IMR-90 (cell line): ENCODE results near the gene ADAMTS19. TPM values are rescaled to one million over a fixed set of nuclear protein-coding genes. Genes with fewer than 3 reads are reported as not detected.

Experiments
- ATAC-seq: fragments of 200-7000 bp; cut with Tn5 transposase; 2 replicates; pipeline ENCODE4 v1.9.1; 2020; ENCODE audit warnings: low read depth, mild to moderate bottlenecking, moderate library complexity
- BruUV-seq: library from RNA; stranded (reverse); fragments of 400-500 nt; replicated peaks from 2 replicates; lab custom pipeline; 2021; lab: Mats Ljungman, UMichigan
- CTCF ChIA-PET: fragments of 300-600 bp; formaldehyde crosslinking; extraction: SDS; loops from one replicate; lab custom pipeline; 2021; ENCODE audit warnings: antibody characterized with exemption; lab: Yijun Ruan, JAX
- POLR2A ChIA-PET: fragments of 300-600 bp; sonication (Branson Sonifier 250); formaldehyde crosslinking; loops from one replicate; lab custom pipeline; 2022; ENCODE audit warnings: antibody characterized with exemption; ENCODE audit not compliant: unreplicated experiment; lab: Charles Lee
- DNase-seq: peaks from one replicate; pipeline ENCODE4 v3.0.0; 2013
- H2AFZ ChIP-seq: replicated peaks from 2 replicates; pipeline ENCODE3; 2013; ENCODE audit warnings: low read length, mild to moderate bottlenecking; ENCODE audit not compliant: poor library complexity
- H2AK5ac ChIP-seq: 2 replicates; pipeline ENCODE4 v1.6.1; 2013; ENCODE audit warnings: low read depth, low read length, inconsistent platforms
- H2AK9ac ChIP-seq: replicated peaks from 2 replicates; pipeline ENCODE3; 2013; ENCODE audit warnings: mild to moderate bottlenecking, low read depth, low read length, moderate library complexity; ENCODE audit not compliant: poor library complexity
- H2BK120ac ChIP-seq: 2 replicates; pipeline ENCODE4 v1.6.1; 2013; ENCODE audit warnings: low read depth, low read length, inconsistent platforms
- H2BK15ac ChIP-seq: 3 replicates; pipeline ENCODE4 v1.6.1; 2013; ENCODE audit warnings: low read depth, low read length, inconsistent platforms
- H2BK20ac ChIP-seq: 2 replicates; pipeline ENCODE4 v1.6.1; 2013; ENCODE audit warnings: low read depth, mild to moderate bottlenecking, inconsistent platforms, low read length, moderate library complexity
- H2BK5ac ChIP-seq: 2 replicates; pipeline ENCODE4 v1.6.1; 2013; ENCODE audit warnings: mild to moderate bottlenecking, low read depth, low read length, inconsistent platforms; ENCODE audit not compliant: poor library complexity, severe bottlenecking
- H3K14ac ChIP-seq: replicated peaks from 2 replicates; pipeline ENCODE4 v1.6.1; 2013; ENCODE audit warnings: low read depth, low read length, inconsistent platforms
- H3K18ac ChIP-seq: 2 replicates; pipeline ENCODE4 v1.6.1; 2013; ENCODE audit warnings: low read depth, low read length, control low read depth
- H3K23ac ChIP-seq: 2 replicates; pipeline ENCODE4 v1.6.1; 2013; ENCODE audit warnings: low read depth, low read length, inconsistent platforms
- H3K27ac ChIP-seq: 2 replicates; pipeline ENCODE4 v1.5.1; 2013; ENCODE audit warnings: mild to moderate bottlenecking, control low read depth, low read length; ENCODE audit not compliant: insufficient read depth
- H3K27me3 ChIP-seq: 2 replicates; pipeline ENCODE4 v1.6.1; 2013; ENCODE audit warnings: low read length; ENCODE audit not compliant: control insufficient read depth, insufficient read depth
- H3K36me3 ChIP-seq: 2 replicates; pipeline ENCODE4 v1.6.1; 2013; ENCODE audit warnings: low read length, mixed read lengths; ENCODE audit not compliant: control insufficient read depth, insufficient read depth
- H3K4ac ChIP-seq: 2 replicates; pipeline ENCODE4 v1.6.1; 2013; ENCODE audit warnings: low read depth, low read length, inconsistent platforms
- H3K4me1 ChIP-seq: 2 replicates; pipeline ENCODE4 v1.6.1; 2013; ENCODE audit warnings: low read length, mixed read lengths; ENCODE audit not compliant: control insufficient read depth, insufficient read depth
- H3K4me2 ChIP-seq: 2 replicates; pipeline ENCODE4 v1.6.1; 2013; ENCODE audit warnings: low read depth, mild to moderate bottlenecking, control low read depth, low read length, moderate library complexity
- H3K4me3 ChIP-seq: 2 replicates; pipeline ENCODE4 v1.5.1; 2013; ENCODE audit warnings: low read depth, mild to moderate bottlenecking, control low read depth, low read length, moderate library complexity; ENCODE audit not compliant: insufficient read depth
- H3K56ac ChIP-seq: 2 replicates; pipeline ENCODE4 v1.6.1; 2013; ENCODE audit warnings: low read length, inconsistent platforms; ENCODE audit not compliant: insufficient read depth; ENCODE audit errors: extremely low read depth
- H3K79me1 ChIP-seq, 2 experiments: 2 replicates each; pipeline ENCODE4 v1.6.1; 2013; ENCODE audit warnings: low read length in 2 of 2, inconsistent platforms in 1 of 2, low read depth in 1 of 2
- H3K9ac ChIP-seq: 2 replicates; pipeline ENCODE4 v1.6.1; 2013; ENCODE audit warnings: low read depth, low read length, control low read depth
- H3K9me1 ChIP-seq: 2 replicates; pipeline ENCODE4 v1.6.1; 2013; ENCODE audit warnings: low read length, inconsistent platforms; ENCODE audit not compliant: insufficient read depth
- H3K9me3 ChIP-seq: 2 replicates; pipeline ENCODE4 v1.6.1; 2013; ENCODE audit warnings: low read length; ENCODE audit not compliant: control insufficient read depth, insufficient read depth
- H4K20me1 ChIP-seq: 2 replicates; pipeline ENCODE4 v1.6.1; 2013; ENCODE audit warnings: low read length, inconsistent platforms; ENCODE audit not compliant: insufficient read depth
- H4K5ac ChIP-seq: 2 replicates; pipeline ENCODE4 v1.6.1; 2013; ENCODE audit warnings: mild to moderate bottlenecking, low read depth, low read length, control low read depth
- H4K8ac ChIP-seq, 2 experiments: 2 replicates each; pipeline ENCODE4 v1.6.1; 2013; ENCODE audit warnings: low read depth in 2 of 2, low read length in 2 of 2, control low read depth in 1 of 2, inconsistent platforms in 1 of 2
- H4K91ac ChIP-seq: 2 replicates; pipeline ENCODE4 v1.6.1; 2013; ENCODE audit warnings: low read depth, low read length, inconsistent platforms; ENCODE audit not compliant: insufficient read depth
- MAFK ChIP-seq: IDR thresholded peaks from 2 replicates; pipeline ENCODE4 v1.6.1; 2012; ENCODE audit warnings: low read depth, low read length, improper control_type of control experiment
- POLR2A ChIP-seq: IDR thresholded peaks from 2 replicates; pipeline ENCODE4 v1.6.1; 2012; ENCODE audit warnings: mild to moderate bottlenecking, low read depth, low read length
- RFX5 ChIP-seq: IDR thresholded peaks from 2 replicates; pipeline ENCODE4 v1.8.0; 2012; ENCODE audit warnings: low read depth, mild to moderate bottlenecking, low read length, moderate library complexity
- SMC3 ChIP-seq: fragments of 150-350 bp; IDR thresholded peaks from 2 replicates; pipeline ENCODE4 v1.6.1; 2016; ENCODE audit warnings: low read depth, mild to moderate bottlenecking, antibody characterized with exemption, low read length, moderate library complexity
- WGBS, 2 experiments: methylation state at CpG; one replicate each; pipeline versions ENCODE4 v1.1.5 to v1.1.7; 2013; ENCODE audit warnings: missing lambda C conversion rate in 2 of 2; ENCODE audit not compliant: insufficient read length in 1 of 2; ENCODE audit errors: extremely low coverage in 2 of 2; 5-methylcytosine and 5-hydroxymethylcytosine counted together
- dilution Hi-C: fragments of 300-500 bp; cut with HindIII; formaldehyde crosslinking; loops from one replicate; pipeline ENCODE4 v1.14.3; 2018; ENCODE audit warnings: low sequenced_read_pairs; ENCODE audit not compliant: unreplicated experiment
- in situ Hi-C: fragments of 300-500 bp; cut with MboI; formaldehyde crosslinking; loops from 3 replicates; pipeline ENCODE4 v1.14.3; 2019; ENCODE audit warnings: low sequenced_read_pairs, inconsistent platforms, mixed read lengths
- intact Hi-C: fragments of 100-400 bp; cut with micrococcal nuclease; formaldehyde crosslinking; loops from 2 replicates; pipeline ENCODE4 v1.10.0; 2022
- polyA plus RNA-seq, 3 experiments: library from polyadenylated mRNA; depleted of rRNA; stranded (reverse); fragments of >200 nt; gene quantifications; 2 replicates each; pipeline ENCODE4 v1.2.3, GENCODE V29; 2012; ENCODE audit warnings: low replicate concordance in 1 of 3
- total RNA-seq: library from RNA; depleted of rRNA; stranded (reverse); fragments of >200 nt; gene quantifications from 2 replicates; pipeline ENCODE4 v1.2.3, GENCODE V29; 2012

ADAMTS19 gene
- total and polyA plus RNA-seq, 2 of the 4 experiments (the other 2 are of a cell fraction): under 0.01 to 0.17 TPM

DNA sequence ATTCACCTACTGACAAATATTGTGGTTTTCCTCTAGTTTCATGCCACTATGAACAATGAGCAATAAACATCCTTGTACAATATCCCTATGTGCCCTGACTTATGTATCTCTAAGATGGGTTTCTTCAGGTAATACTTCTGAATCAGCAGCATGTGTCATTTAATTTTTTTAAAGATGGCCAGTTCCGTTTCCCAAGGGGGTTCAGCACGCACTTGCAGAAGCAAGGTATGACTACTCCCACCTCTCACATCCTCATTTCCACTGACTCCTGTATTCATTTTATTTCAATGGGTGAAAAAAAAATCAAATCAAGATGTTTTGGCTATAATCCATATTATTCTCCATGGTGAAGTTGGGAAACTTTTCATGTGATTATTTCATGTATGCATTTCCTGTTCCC is 14.7 kb upstream of the ADAMTS19 start:
- Histone ChIP-seq H2BK15ac (no peak overlapping the region), H3K4ac (no peak overlapping the region), H2AK5ac (no peak overlapping the region), H3K4me3 (no peak overlapping the region), H3K56ac (no peak overlapping the region), H2AFZ (no peak overlapping the region), H2AK9ac (no peak overlapping the region), H3K23ac (no peak overlapping the region), H4K5ac (no peak overlapping the region), H3K4me2 (no peak overlapping the region), H3K9ac (no peak overlapping the region), H3K18ac (no peak overlapping the region), H3K9me1 (no peaks in the 10 kb centered on the region), H3K79me1 (no peaks in the 10 kb centered on the region), H3K14ac (no peak overlapping the region), H2BK120ac (no peak overlapping the region), H3K27me3 (no peaks in the 10 kb centered on the region), H4K8ac (no peak overlapping the region), H3K36me3 (no peaks in the 10 kb centered on the region), H3K27ac (no peak overlapping the region), H2BK20ac (no peak overlapping the region), H2BK5ac (no peak overlapping the region), H3K9me3 (no peaks in the 10 kb centered on the region), H4K20me1 (no peaks in the 10 kb centered on the region), H3K4me1 (no peaks in the 10 kb centered on the region), H4K91ac (no peak overlapping the region)
- dilution Hi-C loops (no loop called here), intact Hi-C loops (no loop called here), in situ Hi-C loops (no loop called here)
- ChIA-PET CTCF (no interaction called here), POLR2A (no interaction called here)
- ATAC-seq (no peak), DNase-seq (no peak)
- WGBS, 2 experiments: no CpG with 5 or more reads among the region's 2 CpGs
- no TSS peak for BruUV-seq
- TF ChIP-seq MAFK (no peak), SMC3 (no peak), POLR2A (no peak), RFX5 (no peak)
